HEK293T (cell line): ENCODE results near the gene SLC4A1.

Experiments
- ARNT ChIP-seq: fragments of 450-650 bp; IDR thresholded peaks from 2 replicates; pipeline ENCODE4 v1.6.1; 2017; ENCODE audit warnings: mild to moderate bottlenecking
- BHLHE40 ChIP-seq: fragments of 450-650 bp; IDR thresholded peaks from 2 replicates; pipeline ENCODE4 v1.6.1; 2016; ENCODE audit warnings: mild to moderate bottlenecking, moderate library complexity, borderline replicate concordance
- CTBP1 ChIP-seq: fragments of 450-650 bp; IDR thresholded peaks from 2 replicates; pipeline ENCODE4 v1.6.1; 2016; ENCODE audit warnings: borderline replicate concordance
- ELF4 ChIP-seq: fragments of 450-650 bp; IDR thresholded peaks from 2 replicates; pipeline ENCODE4 v1.6.1; 2017; ENCODE audit warnings: antibody characterized with exemption
- FOXA1 ChIP-seq: fragments of 450-650 bp; IDR thresholded peaks from 2 replicates; pipeline ENCODE4 v1.6.1; 2016; ENCODE audit warnings: mild to moderate bottlenecking
- FOXK2 ChIP-seq: fragments of 450-650 bp; IDR thresholded peaks from 2 replicates; pipeline ENCODE4 v1.6.1; 2016; ENCODE audit warnings: mild to moderate bottlenecking
- FOXM1 ChIP-seq: fragments of 450-650 bp; IDR thresholded peaks from 2 replicates; pipeline ENCODE4 v1.6.1; 2017; ENCODE audit warnings: mild to moderate bottlenecking, borderline replicate concordance
- HDGF ChIP-seq: fragments of 450-650 bp; IDR thresholded peaks from 2 replicates; pipeline ENCODE4 v1.6.1; 2017; ENCODE audit warnings: antibody characterized with exemption, borderline replicate concordance
- NFRKB ChIP-seq: fragments of 450-650 bp; IDR thresholded peaks from 2 replicates; pipeline ENCODE4 v1.6.1; 2016; ENCODE audit warnings: mild to moderate bottlenecking, moderate library complexity
- SP1 ChIP-seq: fragments of 450-650 bp; IDR thresholded peaks from 2 replicates; pipeline ENCODE4 v1.6.1; 2017
- SUZ12 ChIP-seq: fragments of 450-650 bp; IDR thresholded peaks from 2 replicates; pipeline ENCODE4 v1.6.1; 2016; ENCODE audit warnings: mild to moderate bottlenecking
- TARDBP ChIP-seq: fragments of 450-650 bp; IDR thresholded peaks from 2 replicates; pipeline ENCODE4 v1.6.1; 2016
- ZNF384 ChIP-seq: fragments of 450-650 bp; IDR thresholded peaks from 2 replicates; pipeline ENCODE4 v1.6.1; 2016
- TF ChIP-seq, protein P1 (sequence below): fragments of 450-650 bp; IDR thresholded peaks from 2 replicates; pipeline ENCODE4 v1.6.1; 2016

GRCh38 chr17:44233582-44233981 lies 34.4 kb downstream of the SLC4A1 start:
- TF ChIP-seq FOXK2 (no peak), NFRKB (no peak), ELF4 (no peak), SP1 (no peak), FOXA1 (no peak), BHLHE40 (no peak), TARDBP (no peak), ZNF384 (no peak), CTBP1 (no peak), SUZ12 (no peak), ARNT (no peak), FOXM1 (no peak), HDGF (no peak)
- TF ChIP-seq, protein P1, sequence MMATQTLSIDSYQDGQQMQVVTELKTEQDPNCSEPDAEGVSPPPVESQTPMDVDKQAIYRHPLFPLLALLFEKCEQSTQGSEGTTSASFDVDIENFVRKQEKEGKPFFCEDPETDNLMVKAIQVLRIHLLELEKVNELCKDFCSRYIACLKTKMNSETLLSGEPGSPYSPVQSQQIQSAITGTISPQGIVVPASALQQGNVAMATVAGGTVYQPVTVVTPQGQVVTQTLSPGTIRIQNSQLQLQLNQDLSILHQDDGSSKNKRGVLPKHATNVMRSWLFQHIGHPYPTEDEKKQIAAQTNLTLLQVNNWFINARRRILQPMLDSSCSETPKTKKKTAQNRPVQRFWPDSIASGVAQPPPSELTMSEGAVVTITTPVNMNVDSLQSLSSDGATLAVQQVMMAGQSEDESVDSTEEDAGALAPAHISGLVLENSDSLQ: no peak
